GM18526 (cell line): Measurements from ENCODE around the gene MT1F.
A peak's percentile ranks its signal among the peaks of the same experiment; 100 is the strongest.

Source experiments
- POLR2A ChIP-seq: IDR thresholded peaks from 3 replicates; pipeline ENCODE4 v1.6.1; 2011; ENCODE audit not compliant: insufficient read length; ENCODE audit errors: extremely low read depth

MT1F gene

GRCh38 chr16:56679078-56679730 is 21.4 kb downstream of the MT1F start:
- TF ChIP-seq POLR2A = no peak

DNA sequence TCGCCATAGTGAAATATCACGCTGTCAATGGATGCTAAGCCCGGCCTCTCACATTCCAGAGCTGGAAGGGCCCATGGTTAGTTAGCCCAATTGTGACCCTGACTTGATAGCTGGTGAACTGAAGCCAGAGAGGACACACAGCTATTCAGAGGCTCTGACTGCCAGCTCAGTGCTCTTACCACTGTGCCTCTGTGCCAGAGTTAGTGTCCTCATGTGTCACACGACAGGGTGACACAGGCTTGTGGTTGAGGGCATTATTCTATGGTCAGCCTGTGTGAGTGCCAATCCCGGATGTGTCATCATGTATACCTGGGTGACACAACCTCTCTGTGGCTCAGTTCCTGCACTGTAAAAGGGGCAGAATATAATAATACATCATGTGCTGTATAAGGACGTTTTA is 22.1 kb downstream of the MT1F start:
- TF ChIP-seq POLR2A = no peak

- peak; percentile 88 for TF ChIP-seq POLR2A
Measured at GRCh38 chr16:56681939-56682702, 24.4 kb downstream of the MT1F start, which contains the start of gene MT1X. TSS of gene MT1X (plus strand) at chr16:56682470. CDS start at chr16:56682541, 71 bp downstream.

GRCh38 chr16:56682703-56683397 is 25.1 kb downstream of the MT1F start:
- TF ChIP-seq POLR2A = no peak

- TF ChIP-seq POLR2A = no peak
Measured at GRCh38 chr16:56683424-56684172, 25.8 kb downstream of the MT1F start.

DNA sequence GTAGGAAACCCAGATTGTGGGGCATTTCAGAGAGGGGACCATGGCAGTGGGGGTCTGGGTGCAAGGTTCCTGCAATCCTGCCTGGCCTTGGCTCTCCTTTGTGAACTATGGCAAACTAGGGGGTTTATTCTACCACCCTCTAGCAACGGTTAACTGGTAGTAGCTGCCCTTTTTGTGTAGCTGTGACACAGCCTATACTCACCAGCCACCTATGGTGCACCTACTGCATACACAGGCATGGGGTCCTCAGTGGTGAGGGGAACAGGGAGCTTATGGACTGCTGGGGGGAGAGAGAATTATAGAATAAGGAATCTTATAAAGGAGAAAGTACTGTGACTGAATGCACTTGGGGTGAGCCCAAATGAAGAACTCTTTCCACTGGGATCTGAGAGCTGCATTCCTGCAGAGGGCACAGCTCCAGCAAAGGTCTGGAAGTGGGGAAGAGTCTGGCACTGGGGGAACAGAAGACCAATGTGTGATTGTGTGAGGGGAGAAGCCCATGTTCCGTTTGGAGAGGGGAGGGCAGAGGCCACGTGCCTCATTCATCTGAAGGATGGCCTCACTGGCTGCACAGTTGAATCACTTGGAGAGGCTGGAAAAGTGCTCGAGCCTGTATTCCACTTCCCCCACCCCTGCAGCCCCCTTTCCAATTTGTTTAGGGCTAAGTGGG is 26.6 kb downstream of the MT1F start:
- TF ChIP-seq POLR2A = no peak

GRCh38 chr16:56684926-56685590 is 27.3 kb downstream of the MT1F start:
- TF ChIP-seq POLR2A = no peak

GRCh38 chr16:56686758-56687157 is 29.0 kb downstream of the MT1F start:
- TF ChIP-seq POLR2A = no peak

- TF ChIP-seq POLR2A = no peak
Measured at GRCh38 chr16:56688762-56689161, 31.0 kb downstream of the MT1F start.

DNA sequence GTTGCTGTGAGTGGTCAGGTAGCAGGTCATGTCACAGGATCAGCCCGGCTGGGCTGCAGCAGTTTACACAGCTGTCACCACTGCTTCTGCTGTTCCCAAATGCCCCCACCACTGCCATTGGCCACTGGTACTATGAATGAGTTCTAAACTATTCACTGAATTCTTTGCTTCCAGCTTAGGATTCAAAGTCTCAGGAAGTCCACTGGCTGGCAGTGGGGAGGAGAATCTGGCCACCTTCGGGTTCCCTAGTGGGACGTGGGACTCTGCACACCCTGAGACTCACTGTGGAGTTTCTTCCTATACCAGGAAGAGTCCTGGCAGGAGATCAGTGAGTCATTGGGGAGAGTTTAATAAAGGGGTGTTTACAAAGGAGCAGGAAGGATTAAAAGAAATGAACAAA is 31.4 kb downstream of the MT1F start:
- no peak for TF ChIP-seq POLR2A

DNA sequence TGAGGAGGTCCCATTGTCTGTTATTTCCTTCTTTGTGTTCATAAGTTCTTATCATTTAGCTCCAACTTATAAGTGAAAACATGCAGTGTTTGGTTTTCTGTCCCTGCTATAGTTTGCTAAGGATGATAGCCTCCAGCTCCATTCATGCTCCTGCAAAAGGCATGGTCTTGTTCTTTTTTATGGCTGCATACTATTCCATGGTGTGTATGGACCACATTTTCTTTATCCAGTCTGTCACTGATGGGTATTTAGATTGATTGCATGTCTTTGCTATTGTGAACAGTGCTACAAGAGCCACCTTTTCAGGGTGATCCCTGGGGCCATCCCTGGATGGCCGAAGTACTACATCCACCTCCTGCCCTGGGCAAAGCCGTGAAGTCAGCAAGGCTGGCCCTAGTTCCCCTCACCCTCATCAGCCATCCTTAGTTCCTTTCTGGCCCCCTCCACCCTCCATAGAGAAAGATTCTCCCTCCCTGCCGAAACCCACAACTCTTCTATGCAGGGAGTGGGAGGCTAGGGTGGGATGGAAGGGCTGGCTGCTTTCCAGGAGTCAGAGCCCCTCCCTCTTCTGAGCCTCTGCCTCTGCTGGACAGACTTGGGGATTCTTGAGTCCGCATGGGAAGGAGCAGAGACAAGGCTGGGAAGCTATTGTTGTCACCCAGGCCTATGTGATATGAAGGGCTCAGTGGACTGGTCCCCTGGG is 32.8 kb downstream of the MT1F start:
- TF ChIP-seq POLR2A = no peak

- no peak for TF ChIP-seq POLR2A
Measured at GRCh38 chr16:56691885-56692284, 34.1 kb downstream of the MT1F start.

GRCh38 chr16:56695246-56695645 is 37.5 kb downstream of the MT1F start:
- no peak for TF ChIP-seq POLR2A

- TF ChIP-seq POLR2A = no peak
Measured at GRCh38 chr16:56697456-56698155, 39.8 kb downstream of the MT1F start.

DNA sequence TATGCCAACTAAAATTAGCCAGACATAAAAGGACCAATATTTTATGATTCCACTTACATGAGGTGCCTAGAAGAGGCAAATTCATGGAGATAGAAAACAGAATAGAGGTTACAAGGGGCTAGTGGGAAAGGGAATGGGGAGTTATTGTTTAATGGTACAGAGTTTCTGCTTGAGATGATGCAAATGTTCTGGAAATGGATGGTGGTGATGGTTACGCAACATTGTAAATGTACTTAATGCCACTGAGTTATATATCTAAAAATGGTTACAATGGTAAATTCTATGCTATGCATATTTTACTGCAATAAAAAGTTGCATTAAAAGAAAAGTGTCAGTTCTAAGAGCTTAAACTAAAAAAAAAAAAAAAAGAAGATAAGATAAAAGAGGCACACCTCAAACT is 42.4 kb downstream of the MT1F start:
- no peak for TF ChIP-seq POLR2A
